ENCODE data around the gene CLASP1.
"Not testable (repeated sequence)": the region's sequence is repeated elsewhere in the genome, so short reads cannot be mapped to it uniquely, and the experiment has no call there.

The CLASP1 gene

DNA sequence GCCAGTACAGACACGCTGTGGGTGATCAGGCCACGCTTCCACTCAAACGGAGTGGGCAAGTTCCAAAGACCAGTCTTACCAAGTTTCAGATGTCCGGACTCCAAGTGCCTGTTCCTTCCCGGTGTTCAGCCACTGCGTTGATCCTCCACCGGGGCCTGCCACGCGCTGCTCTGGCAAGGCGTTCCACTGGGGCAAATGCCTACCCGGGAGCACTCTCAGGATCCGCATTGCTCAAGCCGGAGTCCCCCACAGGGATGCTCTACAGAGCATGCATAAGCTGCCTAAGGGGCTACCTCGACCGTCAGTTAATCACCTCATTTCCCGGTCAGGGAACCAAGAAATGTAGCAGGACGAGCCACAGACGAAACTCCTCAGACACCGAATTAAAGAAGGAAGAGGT lies 37.0 kb upstream of the CLASP1 start:
- Mint-ChIP-seq H3K4me1 (peaks cover 12% of the 10 kb centered on the region), H3K9me3 (peaks cover 19% of the 10 kb centered on the region), H3K27ac (no peak overlapping the region), H3K27me3 (ENCODE audit: low read depth) (no peaks in the 10 kb centered on the region), H3K36me3 (ENCODE audit: low read depth) (peaks cover 13% of the 10 kb centered on the region), H3K4me3 (no peak overlapping the region)
- TF ChIP-seq, protein P1, sequence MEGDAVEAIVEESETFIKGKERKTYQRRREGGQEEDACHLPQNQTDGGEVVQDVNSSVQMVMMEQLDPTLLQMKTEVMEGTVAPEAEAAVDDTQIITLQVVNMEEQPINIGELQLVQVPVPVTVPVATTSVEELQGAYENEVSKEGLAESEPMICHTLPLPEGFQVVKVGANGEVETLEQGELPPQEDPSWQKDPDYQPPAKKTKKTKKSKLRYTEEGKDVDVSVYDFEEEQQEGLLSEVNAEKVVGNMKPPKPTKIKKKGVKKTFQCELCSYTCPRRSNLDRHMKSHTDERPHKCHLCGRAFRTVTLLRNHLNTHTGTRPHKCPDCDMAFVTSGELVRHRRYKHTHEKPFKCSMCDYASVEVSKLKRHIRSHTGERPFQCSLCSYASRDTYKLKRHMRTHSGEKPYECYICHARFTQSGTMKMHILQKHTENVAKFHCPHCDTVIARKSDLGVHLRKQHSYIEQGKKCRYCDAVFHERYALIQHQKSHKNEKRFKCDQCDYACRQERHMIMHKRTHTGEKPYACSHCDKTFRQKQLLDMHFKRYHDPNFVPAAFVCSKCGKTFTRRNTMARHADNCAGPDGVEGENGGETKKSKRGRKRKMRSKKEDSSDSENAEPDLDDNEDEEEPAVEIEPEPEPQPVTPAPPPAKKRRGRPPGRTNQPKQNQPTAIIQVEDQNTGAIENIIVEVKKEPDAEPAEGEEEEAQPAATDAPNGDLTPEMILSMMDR (IDR thresholded peaks at IDR 0.05; ENCODE audit: unreplicated experiment in 3 of 3), result no peak

DNA sequence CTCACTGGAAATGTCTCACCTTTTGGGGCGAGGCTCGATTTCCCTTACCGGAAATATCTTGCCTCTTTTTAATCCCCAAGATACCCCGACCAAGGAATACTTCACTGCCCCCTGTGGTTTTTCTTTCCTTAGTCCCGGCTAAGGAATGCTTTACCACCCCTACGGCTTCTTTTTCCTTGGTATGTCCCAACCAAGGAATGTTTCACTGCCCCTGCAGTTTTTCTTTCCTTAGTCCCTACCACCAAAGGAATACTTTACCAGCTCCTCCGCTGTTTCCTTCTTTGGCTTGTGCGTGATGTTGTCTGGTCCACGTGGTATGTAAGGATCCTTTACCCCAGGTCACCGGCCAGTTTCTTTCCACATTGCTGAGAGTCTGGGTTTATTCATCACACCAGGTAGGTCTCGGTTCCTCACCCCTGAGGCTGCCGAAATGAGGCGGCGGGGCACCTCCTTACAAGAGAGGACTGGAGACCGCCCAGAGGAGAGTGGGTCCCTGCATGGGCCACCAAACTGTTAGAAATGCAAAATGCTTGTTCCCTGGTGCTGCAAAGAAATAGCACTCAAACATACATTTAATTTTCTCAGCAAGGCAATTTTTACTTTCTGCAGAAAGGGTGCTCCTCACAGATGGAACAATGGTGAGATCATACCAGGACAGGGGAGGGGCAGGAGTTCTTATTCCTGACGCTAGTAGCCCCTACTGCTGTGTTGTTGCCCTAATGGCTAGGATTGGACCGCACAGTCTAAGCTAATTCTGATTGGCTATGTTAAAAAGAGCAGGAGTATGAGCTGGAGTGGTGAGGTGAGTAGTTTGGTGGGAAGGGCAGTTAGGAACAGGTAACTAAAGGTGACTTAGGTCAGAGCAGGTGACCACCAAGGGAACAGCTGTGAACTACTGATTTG lies 33.4 kb upstream of the CLASP1 start:
- Mint-ChIP-seq H3K27me3 (ENCODE audit: low read depth) (no peaks in the 10 kb centered on the region), H3K4me3 (peak overlapping the region; percentile 73 to 84 (median 82)), H3K36me3 (ENCODE audit: low read depth) (peaks cover 13% of the 10 kb centered on the region), H3K4me1 (peaks cover 8% of the 10 kb centered on the region), H3K27ac (peak overlapping the region; percentile 7 to 79 (median 77)), H3K9me3 (peaks cover 35% of the 10 kb centered on the region)
- TF ChIP-seq, protein P1 (IDR thresholded peaks at IDR 0.05; ENCODE audit: unreplicated experiment in 3 of 3), result no peak

DNA sequence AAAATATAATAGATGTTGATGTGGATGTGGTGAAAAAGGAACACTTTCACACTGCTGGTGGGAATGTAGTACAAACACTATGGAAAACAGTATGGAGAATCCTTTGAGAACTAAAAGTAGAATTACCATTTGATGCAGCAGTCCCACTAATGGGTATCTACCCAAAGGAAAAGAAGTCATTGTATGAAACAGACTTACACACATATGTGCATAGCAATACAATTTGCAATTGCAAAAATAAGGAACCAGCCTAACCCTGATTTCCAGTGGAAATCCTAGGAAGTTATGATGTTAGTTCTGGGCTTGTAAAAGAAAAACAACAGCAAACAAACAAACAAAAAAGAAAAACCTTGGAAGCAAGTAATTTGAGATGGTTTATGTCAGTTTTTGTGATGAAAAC lies 28.6 kb upstream of the CLASP1 start:
- Mint-ChIP-seq H3K4me3 (no peak overlapping the region), H3K4me1 (peaks cover under 1% of the 10 kb centered on the region), H3K27ac (no peak overlapping the region), H3K9me3 (peaks cover 60% of the 10 kb centered on the region), H3K27me3 (ENCODE audit: low read depth) (no peaks in the 10 kb centered on the region), H3K36me3 (ENCODE audit: low read depth) (peaks cover 10% of the 10 kb centered on the region)
- TF ChIP-seq, protein P1 (IDR thresholded peaks at IDR 0.05; ENCODE audit: unreplicated experiment in 3 of 3), result no peak

DNA sequence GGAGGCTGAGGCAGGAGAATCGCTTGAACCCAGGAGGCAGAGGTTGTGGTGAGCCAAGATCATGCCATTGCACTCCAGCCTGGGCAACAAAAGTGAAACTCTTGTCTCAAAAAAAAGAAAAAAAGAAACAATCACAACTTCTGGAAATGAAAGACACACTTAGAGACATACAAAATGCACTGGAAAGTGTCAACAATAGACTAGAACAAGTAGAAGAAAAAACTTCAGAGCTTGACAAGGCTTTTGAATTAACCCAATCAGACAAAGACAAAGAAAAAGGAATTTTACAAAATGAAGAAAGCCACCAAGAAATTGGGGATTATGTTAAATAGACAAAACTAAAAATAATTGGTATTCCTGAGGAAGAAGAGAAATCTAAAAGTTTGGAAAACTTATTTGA lies 22.4 kb upstream of the CLASP1 start:
- H3K27me3 Mint-ChIP-seq (ENCODE audit: low read depth); H3K4me1 Mint-ChIP-seq; H3K4me3 Mint-ChIP-seq; H3K27ac Mint-ChIP-seq: not testable (repeated sequence)
- Mint-ChIP-seq H3K36me3 (ENCODE audit: low read depth) (peaks cover 32% of the 10 kb centered on the region), H3K9me3 (peaks cover 64% of the 10 kb centered on the region)

DNA sequence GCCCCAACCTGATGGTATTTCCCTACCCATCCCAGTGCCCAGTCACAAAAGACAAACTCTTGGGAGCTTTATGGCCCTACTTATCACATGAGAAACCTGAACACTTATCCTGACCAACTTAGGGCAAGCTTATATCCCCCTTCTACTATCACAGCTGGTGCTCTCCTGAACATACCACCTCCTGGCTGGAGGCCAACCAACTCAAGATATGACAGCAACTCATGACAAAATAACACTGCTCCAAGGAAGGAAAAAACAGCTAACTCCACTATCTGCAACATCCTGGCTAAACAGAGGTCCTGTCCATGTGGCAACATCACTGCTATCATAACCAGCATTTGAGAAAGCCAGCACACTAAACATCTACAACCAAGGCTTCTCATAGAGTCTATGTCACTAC lies 20.9 kb upstream of the CLASP1 start:
- Mint-ChIP-seq H3K4me1 (no peaks in the 10 kb centered on the region), H3K9me3 (peaks cover 50% of the 10 kb centered on the region), H3K27me3 (ENCODE audit: low read depth) (no peaks in the 10 kb centered on the region), H3K4me3 (no peak overlapping the region), H3K27ac (no peak overlapping the region), H3K36me3 (ENCODE audit: low read depth) (peaks cover 29% of the 10 kb centered on the region)
- TF ChIP-seq, protein P1 (IDR thresholded peaks at IDR 0.05; ENCODE audit: unreplicated experiment in 3 of 3), result no peak

DNA sequence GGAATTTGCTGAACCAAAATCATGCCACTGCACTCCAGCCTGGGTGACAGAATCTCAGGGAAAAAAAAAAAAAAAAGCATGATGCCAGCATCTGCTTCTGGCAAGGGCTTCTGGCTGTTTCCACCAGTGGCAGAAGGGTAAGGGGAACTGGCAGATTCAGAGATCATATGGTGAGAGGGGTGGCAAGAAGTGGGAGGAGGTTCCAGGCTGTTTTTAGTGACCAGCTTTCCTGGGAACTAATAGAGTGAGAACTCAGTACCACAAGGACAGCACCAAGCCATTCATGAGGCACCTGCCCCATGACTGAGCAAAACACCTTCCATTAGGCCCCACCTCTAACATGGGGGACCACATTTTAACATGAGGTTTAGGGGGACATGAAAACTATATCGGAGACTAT lies 18.4 kb upstream of the CLASP1 start:
- no peak overlapping the region for H3K27ac Mint-ChIP-seq
- no peaks in the 10 kb centered on the region for H3K27me3 Mint-ChIP-seq (ENCODE audit: low read depth)
- H3K9me3 Mint-ChIP-seq, result peaks cover 33% of the 10 kb centered on the region
- H3K4me3 Mint-ChIP-seq, result no peak overlapping the region
- no peaks in the 10 kb centered on the region for H3K4me1 Mint-ChIP-seq
- peaks cover 25% of the 10 kb centered on the region for H3K36me3 Mint-ChIP-seq (ENCODE audit: low read depth)
- TF ChIP-seq, protein P1 (IDR thresholded peaks at IDR 0.05; ENCODE audit: unreplicated experiment in 3 of 3), result no peak
